Measurements from ENCODE around the gene CREM.
"Not testable (repeated sequence)": the region's sequence is repeated elsewhere in the genome, so short reads cannot be mapped to it uniquely, and the experiment has no call there.

The CREM gene

GRCh38 chr10:35212856-35213255 lies 86.2 kb downstream of the CREM start:
- Histone ChIP-seq H3K9ac (ENCODE audit: insufficient read length, low read depth) (no peak overlapping the region), H3K36me3 (ENCODE audit: insufficient read depth, insufficient read length, low read length) (peaks cover 7% of the 10 kb centered on the region), H3K27me3 (ENCODE audit: insufficient read depth, insufficient read length) (no peaks in the 10 kb centered on the region), H3K9me3 (ENCODE audit: insufficient read depth, low read length) (no peaks in the 10 kb centered on the region), H3K4me1 (ENCODE audit: insufficient read depth, insufficient read length) (peaks cover 4% of the 10 kb centered on the region), H3K4me3 (ENCODE audit: insufficient read length, low read depth) (no peak overlapping the region)
- TF ChIP-seq ZNF274 (IDR thresholded peaks at IDR 0.05; ENCODE audit: low read depth, low read length), result no peak
- TF ChIP-seq SUZ12 (IDR thresholded peaks at IDR 0.05; ENCODE audit: extremely low read depth, insufficient read depth, insufficient read length), result no peak
- TF ChIP-seq YY1 (IDR thresholded peaks at IDR 0.05; ENCODE audit: insufficient read depth, insufficient read length), result no peak
- DNase-seq (ENCODE audit: low read depth, low spot score), result no peak

- Histone ChIP-seq H3K27me3 (ENCODE audit: insufficient read depth, insufficient read length) (no peaks in the 10 kb centered on the region), H3K4me3 (ENCODE audit: insufficient read length, low read depth) (no peak overlapping the region), H3K4me1 (ENCODE audit: insufficient read depth, insufficient read length) (peaks cover 4% of the 10 kb centered on the region), H3K36me3 (ENCODE audit: insufficient read depth, insufficient read length, low read length) (peaks cover 5% of the 10 kb centered on the region), H3K9me3 (ENCODE audit: insufficient read depth, low read length) (no peaks in the 10 kb centered on the region), H3K9ac (ENCODE audit: insufficient read length, low read depth) (no peak overlapping the region)
- no peak for DNase-seq (ENCODE audit: low read depth, low spot score)
- no peak for TF ChIP-seq SUZ12 (IDR thresholded peaks at IDR 0.05; ENCODE audit: extremely low read depth, insufficient read depth, insufficient read length)
- no peak for TF ChIP-seq YY1 (IDR thresholded peaks at IDR 0.05; ENCODE audit: insufficient read depth, insufficient read length)
- no peak for TF ChIP-seq ZNF274 (IDR thresholded peaks at IDR 0.05; ENCODE audit: low read depth, low read length)
Measured at GRCh38 chr10:35213699-35214098, 87.1 kb downstream of the CREM start.

- Histone ChIP-seq H3K9me3 (ENCODE audit: insufficient read depth, low read length) (no peaks in the 10 kb centered on the region), H3K27me3 (ENCODE audit: insufficient read depth, insufficient read length) (no peaks in the 10 kb centered on the region), H3K36me3 (ENCODE audit: insufficient read depth, insufficient read length, low read length) (no peaks in the 10 kb centered on the region), H3K4me3 (ENCODE audit: insufficient read length, low read depth) (no peak overlapping the region), H3K4me1 (ENCODE audit: insufficient read depth, insufficient read length) (peaks cover 4% of the 10 kb centered on the region), H3K9ac (ENCODE audit: insufficient read length, low read depth) (no peak overlapping the region)
- no peak for DNase-seq (ENCODE audit: low read depth, low spot score)
- TF ChIP-seq ZNF274 (IDR thresholded peaks at IDR 0.05; ENCODE audit: low read depth, low read length), result no peak
- TF ChIP-seq YY1 (IDR thresholded peaks at IDR 0.05; ENCODE audit: insufficient read depth, insufficient read length), result no peak
- no peak for TF ChIP-seq SUZ12 (IDR thresholded peaks at IDR 0.05; ENCODE audit: extremely low read depth, insufficient read depth, insufficient read length)
Measured at GRCh38 chr10:35214607-35215020, 88.0 kb downstream of the CREM start.

DNA sequence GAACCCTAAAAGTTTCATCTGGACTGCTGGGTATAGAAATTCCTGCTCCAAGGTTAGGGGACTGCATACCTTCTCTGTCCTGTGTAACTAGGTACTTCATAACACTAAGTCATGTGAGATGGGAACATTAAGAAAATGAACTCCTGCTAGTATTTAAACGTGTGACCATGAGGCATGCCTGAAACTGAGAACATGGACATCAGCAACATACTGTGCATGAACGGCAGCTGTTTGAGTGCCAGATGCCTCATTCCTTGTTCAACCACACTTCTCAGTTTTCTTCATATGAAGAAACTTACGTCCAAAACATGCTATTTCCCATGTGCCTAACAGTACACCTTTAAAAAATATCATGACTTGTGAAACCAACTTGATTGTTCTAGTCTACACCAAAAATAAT lies 88.5 kb downstream of the CREM start:
- Histone ChIP-seq H3K36me3 (ENCODE audit: insufficient read depth, insufficient read length, low read length) (no peaks in the 10 kb centered on the region), H3K4me3 (ENCODE audit: insufficient read length, low read depth) (no peak overlapping the region), H3K4me1 (ENCODE audit: insufficient read depth, insufficient read length) (peaks cover 4% of the 10 kb centered on the region), H3K27me3 (ENCODE audit: insufficient read depth, insufficient read length) (no peaks in the 10 kb centered on the region), H3K9me3 (ENCODE audit: insufficient read depth, low read length) (no peaks in the 10 kb centered on the region), H3K9ac (ENCODE audit: insufficient read length, low read depth) (no peak overlapping the region)
- TF ChIP-seq SUZ12 (IDR thresholded peaks at IDR 0.05; ENCODE audit: extremely low read depth, insufficient read depth, insufficient read length) (no peak), ZNF274 (IDR thresholded peaks at IDR 0.05; ENCODE audit: low read depth, low read length) (no peak), YY1 (IDR thresholded peaks at IDR 0.05; ENCODE audit: insufficient read depth, insufficient read length) (no peak)
- no peak for DNase-seq (ENCODE audit: low read depth, low spot score)

GRCh38 chr10:35216303-35216905 lies 89.8 kb downstream of the CREM start:
- H3K9ac ChIP-seq (ENCODE audit: insufficient read length, low read depth), result no peak overlapping the region
- TF ChIP-seq YY1 (IDR thresholded peaks at IDR 0.05; ENCODE audit: insufficient read depth, insufficient read length), result no peak
- TF ChIP-seq SUZ12 (IDR thresholded peaks at IDR 0.05; ENCODE audit: extremely low read depth, insufficient read depth, insufficient read length), result no peak
- no peak for TF ChIP-seq ZNF274 (IDR thresholded peaks at IDR 0.05; ENCODE audit: low read depth, low read length)
- DNase-seq (ENCODE audit: low read depth, low spot score), result no peak
- no peaks in the 10 kb centered on the region for H3K36me3 ChIP-seq (ENCODE audit: insufficient read depth, insufficient read length, low read length)
- no peaks in the 10 kb centered on the region for H3K27me3 ChIP-seq (ENCODE audit: insufficient read depth, insufficient read length)
- no peaks in the 10 kb centered on the region for H3K4me1 ChIP-seq (ENCODE audit: insufficient read depth, insufficient read length)
- H3K9me3 ChIP-seq (ENCODE audit: insufficient read depth, low read length), result no peaks in the 10 kb centered on the region
- no peak overlapping the region for H3K4me3 ChIP-seq (ENCODE audit: insufficient read length, low read depth)

DNA sequence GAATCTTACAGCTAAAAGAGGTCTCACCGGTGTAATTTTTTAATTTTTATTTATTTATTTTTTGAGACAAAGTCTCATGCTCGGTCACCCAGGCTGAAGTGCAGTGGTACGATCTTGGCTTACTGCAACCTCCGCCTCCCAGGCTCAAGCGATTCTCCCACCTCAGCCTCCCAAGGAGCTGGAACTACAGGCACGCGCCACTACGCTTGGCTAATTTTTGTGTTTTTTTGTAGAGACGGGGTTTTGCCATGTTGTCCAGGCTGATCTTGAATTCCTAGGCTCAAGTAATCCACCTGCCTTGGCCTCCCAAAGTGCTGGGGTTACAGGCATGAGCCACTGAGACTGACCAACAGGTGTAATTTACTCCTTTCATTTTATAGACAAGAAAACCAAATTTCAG lies 90.3 kb downstream of the CREM start:
- not testable (repeated sequence) for H3K36me3 ChIP-seq (ENCODE audit: insufficient read depth, insufficient read length, low read length); DNase-seq (ENCODE audit: low read depth, low spot score); H3K9me3 ChIP-seq (ENCODE audit: insufficient read depth, low read length); H3K27me3 ChIP-seq (ENCODE audit: insufficient read depth, insufficient read length); H3K4me3 ChIP-seq (ENCODE audit: insufficient read length, low read depth); H3K4me1 ChIP-seq (ENCODE audit: insufficient read depth, insufficient read length); H3K9ac ChIP-seq (ENCODE audit: insufficient read length, low read depth)

- Histone ChIP-seq H3K4me1 (ENCODE audit: insufficient read depth, insufficient read length) (no peaks in the 10 kb centered on the region), H3K27me3 (ENCODE audit: insufficient read depth, insufficient read length) (no peaks in the 10 kb centered on the region), H3K9ac (ENCODE audit: insufficient read length, low read depth) (no peak overlapping the region), H3K4me3 (ENCODE audit: insufficient read length, low read depth) (no peak overlapping the region), H3K9me3 (ENCODE audit: insufficient read depth, low read length) (no peaks in the 10 kb centered on the region), H3K36me3 (ENCODE audit: insufficient read depth, insufficient read length, low read length) (no peaks in the 10 kb centered on the region)
- DNase-seq (ENCODE audit: low read depth, low spot score), result no peak
- TF ChIP-seq ZNF274 (IDR thresholded peaks at IDR 0.05; ENCODE audit: low read depth, low read length) (no peak), YY1 (IDR thresholded peaks at IDR 0.05; ENCODE audit: insufficient read depth, insufficient read length) (no peak), SUZ12 (IDR thresholded peaks at IDR 0.05; ENCODE audit: extremely low read depth, insufficient read depth, insufficient read length) (no peak)
Measured at GRCh38 chr10:35217455-35217854, 90.8 kb downstream of the CREM start.

Measured in NT2/D1 (cell line).